Activated T-helper 1 cell treated with anti-CD3 and anti-CD28 coated beads, Interleukin-12 subunit alpha, Interleukin-12 subunit beta, Interleukin-2, Interleukin-4 antibody, amounts not matched to agents 30 ng/mL and 10 ng/mL and 1 ng/mL, durations not matched to agents 14 hours and 24 hours and 36 hours (primary cell): ENCODE data around the gene ACOT8. TPM values are rescaled to one million over a fixed set of nuclear protein-coding genes. Genes with fewer than 3 reads are reported as not detected.

ENCODE experiments used
- DNase-seq: peaks from one replicate; pipeline ENCODE4 v3.0.0; 2021; ENCODE audit warnings: low spot score
- H3K27ac Mint-ChIP-seq: one replicate; pipeline ENCODE4 v1.8.0; 2021; ENCODE audit warnings: mild to moderate bottlenecking, mixed read lengths
- H3K27me3 Mint-ChIP-seq: one replicate; pipeline ENCODE4 v1.8.0; 2022; ENCODE audit warnings: mild to moderate bottlenecking, moderate library complexity, mixed read lengths; ENCODE audit not compliant: insufficient read depth
- H3K36me3 Mint-ChIP-seq: one replicate; pipeline ENCODE4 v1.8.0; 2021; ENCODE audit warnings: low read depth, mixed read lengths
- H3K4me1 Mint-ChIP-seq: one replicate; pipeline ENCODE4 v1.8.0; 2021; ENCODE audit warnings: low read depth, mixed read lengths
- H3K4me3 Mint-ChIP-seq: one replicate; pipeline ENCODE4 v1.8.0; 2021; ENCODE audit warnings: mild to moderate bottlenecking, moderate library complexity, mixed read lengths
- H3K9me3 Mint-ChIP-seq: one replicate; pipeline ENCODE4 v1.8.0; 2021; ENCODE audit warnings: mixed read lengths
- intact Hi-C: fragments of 100-400 bp; cut with micrococcal nuclease; formaldehyde crosslinking; loops from one replicate; pipeline ENCODE4 v1.15.1; 2024
- total RNA-seq: library from RNA; stranded (reverse); gene quantifications from 2 replicates; pipeline ENCODE4 v1.2.3, GENCODE V29; 2022

ACOT8 gene
- total RNA-seq, 1 donor from 2014 or later: 26.5 TPM

DNA sequence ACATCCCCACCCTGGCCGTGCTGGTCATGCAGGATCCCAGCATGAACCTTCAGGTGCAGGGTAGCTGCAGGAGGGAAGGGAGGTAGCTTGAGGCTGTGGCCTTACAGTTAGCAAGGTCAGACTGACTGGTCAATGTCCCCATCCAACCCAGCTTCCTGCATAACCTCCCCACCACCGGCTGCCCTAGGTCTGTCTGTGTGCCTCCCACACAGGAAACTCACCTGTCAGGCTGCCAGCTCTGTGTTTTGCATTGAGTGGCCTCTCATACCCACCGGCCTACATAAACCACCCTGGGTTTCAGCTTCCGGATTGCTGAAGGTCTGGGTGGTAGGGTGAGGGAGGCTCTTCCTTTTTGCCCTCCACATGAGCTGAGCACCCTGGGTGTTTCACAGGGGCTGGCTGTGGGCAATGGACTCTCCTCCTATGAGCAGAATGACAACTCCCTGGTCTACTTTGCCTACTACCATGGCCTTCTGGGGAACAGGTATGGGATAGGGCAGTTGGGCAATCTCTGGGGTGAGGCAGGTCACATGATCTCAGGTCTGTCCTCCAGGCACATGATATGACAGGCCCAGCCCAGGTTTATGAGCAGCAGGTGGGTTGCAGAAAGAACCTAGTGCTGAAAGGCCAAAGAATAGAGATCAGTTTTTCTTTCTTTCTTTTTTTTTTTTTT is 35.8 kb upstream of the ACOT8 start:
- Mint-ChIP-seq H3K4me1 (peaks cover 13% of the 10 kb centered on the region), H3K4me3 (peak overlapping the region; percentile 91), H3K36me3 (peaks cover 3% of the 10 kb centered on the region), H3K27ac (peak overlapping the region; percentile 68), H3K27me3 (peaks cover 1% of the 10 kb centered on the region), H3K9me3 (no peaks in the 10 kb centered on the region)
- DNase-seq: no peak
- intact Hi-C loops: no loop called here

- Mint-ChIP-seq H3K9me3 (no peaks in the 10 kb centered on the region), H3K36me3 (peaks cover 3% of the 10 kb centered on the region), H3K27me3 (peaks cover 1% of the 10 kb centered on the region), H3K4me1 (peaks cover 13% of the 10 kb centered on the region), H3K27ac (peak overlapping the region; percentile 68), H3K4me3 (peak overlapping the region; percentile 91)
- DNase-seq: no peak
- intact Hi-C loops: no loop called here
Observed at GRCh38 chr20:45892049-45892825, 35.0 kb upstream of the ACOT8 start.

DNA sequence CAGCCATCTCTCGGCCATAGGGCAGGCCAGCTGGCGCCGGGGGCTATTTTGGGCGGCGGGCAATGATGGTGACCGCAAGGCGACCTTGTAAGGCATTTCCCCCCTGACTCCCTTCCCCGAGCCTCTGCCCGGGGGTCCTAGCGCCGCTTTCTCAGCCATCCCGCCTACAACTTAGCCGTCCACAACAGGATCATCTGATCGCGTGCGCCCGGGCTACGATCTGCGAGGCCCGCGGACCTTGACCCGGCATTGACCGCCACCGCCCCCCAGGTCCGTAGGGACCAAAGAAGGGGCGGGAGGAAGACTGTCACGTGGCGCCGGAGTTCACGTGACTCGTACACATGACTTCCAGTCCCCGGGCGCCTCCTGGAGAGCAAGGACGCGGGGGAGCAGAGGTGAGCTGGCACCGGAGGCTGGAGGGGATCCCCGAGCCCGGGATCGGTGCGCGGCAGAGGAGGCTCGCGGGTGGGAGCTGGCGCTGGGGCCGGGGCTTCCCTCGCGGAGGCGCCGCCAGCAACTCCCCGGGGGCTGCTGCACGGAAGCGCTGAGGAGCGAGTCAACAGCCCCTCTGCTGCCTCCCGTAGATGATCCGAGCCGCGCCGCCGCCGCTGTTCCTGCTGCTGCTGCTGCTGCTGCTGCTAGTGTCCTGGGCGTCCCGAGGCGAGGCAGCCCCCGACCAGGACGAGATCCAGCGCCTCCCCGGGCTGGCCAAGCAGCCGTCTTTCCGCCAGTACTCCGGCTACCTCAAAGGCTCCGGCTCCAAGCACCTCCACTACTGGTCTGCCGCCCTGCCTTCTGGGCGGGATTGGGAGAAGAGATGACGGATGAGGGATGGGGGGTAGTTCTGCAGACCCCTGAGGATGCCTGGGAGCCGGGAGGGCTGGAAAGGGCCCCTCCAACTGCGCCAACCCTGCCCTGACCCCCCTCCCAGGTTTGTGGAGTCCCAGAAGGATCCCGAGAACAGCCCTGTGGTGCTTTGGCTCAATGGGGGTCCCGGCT is 34.1 kb upstream of the ACOT8 start, which contains the start of the genes CTSA and NEURL2:
Gene CTSA, plus strand, starts transcription at position 351 of the 999 bp plus-strand sequence. Its CDS starts 234 bp downstream, at position 585.
Gene NEURL2, minus strand, starts transcription at position 224 of the 999 bp plus-strand sequence. Its CDS starts 217 bp downstream, at position 7.
- H3K4me3 Mint-ChIP-seq: peak within 1 kb of the TSS; percentile 91
- intact Hi-C loops: loop anchor here (1.0 to 2.0 kb wide), 8 partner anchors 10 to 92 kb away; partner anchors contain the start of genes ACOT8, UBE2C, ZSWIM1 and ZSWIM3

GRCh38 chr20:45890077-45890984 is 33.1 kb upstream of the ACOT8 start:
- Mint-ChIP-seq H3K27ac (peak overlapping the region; percentile 40), H3K27me3 (peaks cover 1% of the 10 kb centered on the region), H3K9me3 (no peaks in the 10 kb centered on the region), H3K4me1 (peaks cover 20% of the 10 kb centered on the region), H3K4me3 (peak overlapping the region; percentile 91), H3K36me3 (peaks cover 3% of the 10 kb centered on the region)
- intact Hi-C loops: loop anchor here (2.0 kb wide), 3 partner anchors 66 to 92 kb away; no protein-coding TSS in a partner anchor
- DNase-seq: peak; percentile 17

More for the DNA sequence above, 34.1 kb upstream of the ACOT8 start, which contains the start of the genes CTSA and NEURL2:
- H3K4me1 Mint-ChIP-seq: peaks cover 14% of the 10 kb centered on the region
- peaks cover 1% of the 10 kb centered on the region for H3K27me3 Mint-ChIP-seq
- no peaks in the 10 kb centered on the region for H3K9me3 Mint-ChIP-seq
- H3K36me3 Mint-ChIP-seq: peaks cover 3% of the 10 kb centered on the region
- peak; percentile 80 for DNase-seq
- peak within 1 kb of the TSS; percentile 85 for H3K27ac Mint-ChIP-seq

- Mint-ChIP-seq H3K36me3 (peaks cover 5% of the 10 kb centered on the region), H3K4me1 (peaks cover 33% of the 10 kb centered on the region), H3K27ac (no peak overlapping the region), H3K27me3 (peaks cover 1% of the 10 kb centered on the region), H3K4me3 (peak overlapping the region; percentile 47), H3K9me3 (no peaks in the 10 kb centered on the region)
- intact Hi-C loops: no loop called here
- no peak for DNase-seq
Observed at GRCh38 chr20:45888681-45889080, 31.5 kb upstream of the ACOT8 start.

- Mint-ChIP-seq H3K27ac (no peak within 1 kb of the TSS), H3K4me3 (no peak within 1 kb of the TSS), H3K9me3 (no peaks in the 10 kb centered on the region), H3K27me3 (peaks cover 1% of the 10 kb centered on the region), H3K4me1 (peaks cover 36% of the 10 kb centered on the region), H3K36me3 (peaks cover 14% of the 10 kb centered on the region)
- DNase-seq: no peak
- intact Hi-C loops: no loop called here
Observed at GRCh38 chr20:45887346-45887715, 30.1 kb upstream of the ACOT8 start, which contains the start of gene SPATA25. Gene SPATA25, minus strand, starts transcription at chr20:45887622. Its CDS starts 32 bp downstream, at chr20:45887590.

DNA sequence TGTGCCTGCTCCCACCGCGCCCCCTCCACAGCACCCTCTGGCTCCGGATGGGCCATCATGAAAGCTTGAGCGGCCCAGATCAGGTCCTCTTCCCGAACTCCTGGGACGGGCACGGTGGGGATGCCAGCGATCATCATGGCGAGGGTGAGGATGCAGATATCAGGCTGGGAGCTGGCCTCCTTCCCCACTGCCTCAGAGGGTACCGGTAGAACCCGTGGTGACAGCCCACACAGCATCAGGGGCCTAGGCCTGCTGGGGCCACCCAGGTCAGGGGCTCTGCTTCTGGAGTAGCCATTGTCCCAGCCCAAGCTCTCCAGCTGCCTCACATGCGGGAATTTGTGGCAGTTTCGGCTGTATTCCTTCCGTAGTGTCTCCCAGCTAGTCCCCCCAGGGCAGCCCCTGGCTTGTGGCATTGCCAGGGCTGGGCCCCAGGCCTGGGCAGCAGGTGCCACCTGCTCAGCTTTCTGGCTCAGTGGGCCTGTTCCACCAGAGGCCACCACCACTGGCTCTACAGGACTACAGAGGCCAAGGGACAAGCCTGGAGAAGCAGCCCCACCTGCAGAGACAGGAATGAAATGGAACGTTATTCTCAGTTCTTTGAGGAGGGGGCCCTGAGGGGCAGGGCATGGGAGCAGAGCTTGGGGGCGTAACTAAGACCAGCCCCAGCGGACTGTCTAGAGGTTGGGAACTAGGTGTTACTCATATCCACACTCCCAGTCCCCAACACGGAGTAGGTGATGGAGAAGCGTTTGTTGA is 29.6 kb upstream of the ACOT8 start:
- DNase-seq: no peak
- intact Hi-C loops: no loop called here
- H3K4me3 Mint-ChIP-seq: no peak overlapping the region
- no peaks in the 10 kb centered on the region for H3K9me3 Mint-ChIP-seq
- H3K4me1 Mint-ChIP-seq: peaks cover 37% of the 10 kb centered on the region
- peaks cover 4% of the 10 kb centered on the region for H3K27me3 Mint-ChIP-seq
- peaks cover 16% of the 10 kb centered on the region for H3K36me3 Mint-ChIP-seq
- H3K27ac Mint-ChIP-seq: no peak overlapping the region

DNA sequence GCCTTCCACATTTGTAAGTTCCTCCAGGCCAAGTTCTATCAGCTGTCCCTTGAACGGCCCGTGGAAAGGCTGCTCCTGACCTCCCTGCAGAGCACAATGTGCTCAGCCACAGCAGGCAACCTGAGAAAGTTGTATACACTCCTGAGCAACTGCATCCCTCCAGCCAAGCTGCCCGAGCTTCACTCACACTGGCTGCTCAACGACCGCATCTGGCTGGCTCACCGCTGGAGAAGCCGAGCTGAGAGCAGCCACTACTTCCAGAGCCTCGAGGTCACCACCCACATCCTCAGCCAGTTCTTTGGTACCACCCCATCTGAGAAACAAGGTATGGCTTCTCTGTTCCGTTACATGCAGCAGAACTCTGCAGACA is 25.9 kb upstream of the ACOT8 start:
- no peak overlapping the region for H3K27ac Mint-ChIP-seq
- H3K4me3 Mint-ChIP-seq: peak overlapping the region; percentile 57

GRCh38 chr20:45882469-45883099 is 25.4 kb upstream of the ACOT8 start:
- Mint-ChIP-seq H3K4me3 (peak overlapping the region; percentile 70), H3K9me3 (no peaks in the 10 kb centered on the region), H3K27ac (no peak overlapping the region), H3K27me3 (peaks cover 2% of the 10 kb centered on the region), H3K4me1 (peaks cover 47% of the 10 kb centered on the region), H3K36me3 (peaks cover 22% of the 10 kb centered on the region)
- intact Hi-C loops: no loop called here
- DNase-seq: no peak

More for the DNA sequence above, 25.9 kb upstream of the ACOT8 start:
- H3K27me3 Mint-ChIP-seq: peaks cover 2% of the 10 kb centered on the region
- H3K9me3 Mint-ChIP-seq: no peaks in the 10 kb centered on the region
- peaks cover 22% of the 10 kb centered on the region for H3K36me3 Mint-ChIP-seq
- no peak for DNase-seq
- intact Hi-C loops: no loop called here
- peaks cover 47% of the 10 kb centered on the region for H3K4me1 Mint-ChIP-seq

GRCh38 chr20:45880988-45881788 is 24.0 kb upstream of the ACOT8 start, which contains the start of gene ZSWIM1:
Gene ZSWIM1, plus strand, starts transcription at chr20:45881227. Its CDS starts 1,366 bp downstream, at chr20:45882593.
- H3K4me3 Mint-ChIP-seq: peak within 1 kb of the TSS; percentile 84
- H3K4me1 Mint-ChIP-seq: peaks cover 45% of the 10 kb centered on the region
- H3K9me3 Mint-ChIP-seq: no peaks in the 10 kb centered on the region
- intact Hi-C loops: loop anchor here (1.0 kb wide), 5 partner anchors 10 to 69 kb away; partner anchors contain the start of genes ACOT8, CTSA, NEURL2 and UBE2C
- DNase-seq: peak; percentile 96
- H3K36me3 Mint-ChIP-seq: peaks cover 28% of the 10 kb centered on the region
- H3K27me3 Mint-ChIP-seq: peaks cover 2% of the 10 kb centered on the region
- H3K27ac Mint-ChIP-seq: peak within 1 kb of the TSS; percentile 72
